Measurements from ENCODE around the gene CEP72. TPM values are rescaled to one million over a fixed set of nuclear protein-coding genes. Genes with fewer than 3 reads are reported as not detected.

The CEP72 gene
- total RNA-seq, 4 donors from 2014 or later, result 0.83 to 1.8 (median 1.5) TPM

- TF ChIP-seq CTCF (IDR thresholded peaks at IDR 0.05), result no peak
- no peak for TF ChIP-seq POLR2AphosphoS5 (IDR thresholded peaks at IDR 0.05)
- TF ChIP-seq EP300 (IDR thresholded peaks at IDR 0.05), result no peak
- TF ChIP-seq POLR2A (IDR thresholded peaks at IDR 0.05; ENCODE audit: low read depth), result no peak
- Histone ChIP-seq H3K4me3 (no peak overlapping the region), H3K27ac (replicated peaks in 1 of 4) (no peak overlapping the region), H3K4me1 (peaks cover 0 to 7% (median 2%) of the 10 kb centered on the region in 4 donors), H3K27me3 (peaks cover 0 to 71% (median 8%) of the 10 kb centered on the region in 4 donors), H3K9me3 (no peaks in the 10 kb centered on the region), H3K36me3 (no peaks in the 10 kb centered on the region)
- no peak for DNase-seq (ENCODE audit: extremely low spot score)
- intact Hi-C loops (cut with DNase I), result no loop called here
- 68% methylated on average over 27 of the region's 27 CpGs for WGBS
Measured at GRCh38 chr5:568061-568781, 43.9 kb upstream of the CEP72 start.

GRCh38 chr5:568809-569208 is 43.3 kb upstream of the CEP72 start:
- no peak for DNase-seq (ENCODE audit: extremely low spot score)
- no peaks in the 10 kb centered on the region for H3K9me3 ChIP-seq
- WGBS, result 74% methylated on average over 8 of the region's 8 CpGs

GRCh38 chr5:569358-569867 is 42.7 kb upstream of the CEP72 start:
- intact Hi-C loops (cut with DNase I), result no loop called here
- TF ChIP-seq CTCF (IDR thresholded peaks at IDR 0.05) (no peak), POLR2A (IDR thresholded peaks at IDR 0.05; ENCODE audit: low read depth) (no peak), POLR2AphosphoS5 (IDR thresholded peaks at IDR 0.05) (no peak), EP300 (IDR thresholded peaks at IDR 0.05) (no peak)
- DNase-seq (ENCODE audit: extremely low spot score), result no peak
- 85% methylated on average over 15 of the region's 23 CpGs for WGBS
- peaks cover 0 to 7% (median 2%) of the 10 kb centered on the region in 4 donors for H3K4me1 ChIP-seq
- H3K4me3 ChIP-seq, result no peak overlapping the region
- H3K27me3 ChIP-seq, result peaks cover 0 to 79% (median 8%) of the 10 kb centered on the region in 4 donors
- no peak overlapping the region for H3K27ac ChIP-seq (replicated peaks in 1 of 4)
- no peaks in the 10 kb centered on the region for H3K36me3 ChIP-seq
- H3K9me3 ChIP-seq, result no peaks in the 10 kb centered on the region

More at GRCh38 chr5:568809-569208, 43.3 kb upstream of the CEP72 start:
- Histone ChIP-seq H3K4me3 (no peak overlapping the region), H3K36me3 (no peaks in the 10 kb centered on the region), H3K27ac (replicated peaks in 1 of 4) (no peak overlapping the region), H3K27me3 (peaks cover 0 to 74% (median 8%) of the 10 kb centered on the region in 4 donors), H3K4me1 (peaks cover 0 to 7% (median 2%) of the 10 kb centered on the region in 4 donors)
- intact Hi-C loops (cut with DNase I), result no loop called here
- TF ChIP-seq POLR2AphosphoS5 (IDR thresholded peaks at IDR 0.05) (no peak), POLR2A (IDR thresholded peaks at IDR 0.05; ENCODE audit: low read depth) (no peak), EP300 (IDR thresholded peaks at IDR 0.05) (no peak), CTCF (IDR thresholded peaks at IDR 0.05) (no peak)

GRCh38 chr5:569868-570361 is 42.2 kb upstream of the CEP72 start:
- intact Hi-C loops (cut with DNase I), result no loop called here
- TF ChIP-seq EP300 (IDR thresholded peaks at IDR 0.05) (no peak), POLR2AphosphoS5 (IDR thresholded peaks at IDR 0.05) (no peak), POLR2A (IDR thresholded peaks at IDR 0.05; ENCODE audit: low read depth) (no peak), CTCF (IDR thresholded peaks at IDR 0.05) (no peak)
- Histone ChIP-seq H3K4me1 (peaks cover 0 to 7% (median 2%) of the 10 kb centered on the region in 4 donors), H3K9me3 (no peaks in the 10 kb centered on the region), H3K27ac (replicated peaks in 1 of 4) (no peak overlapping the region), H3K27me3 (peaks cover 0 to 78% (median 8%) of the 10 kb centered on the region in 4 donors), H3K36me3 (no peaks in the 10 kb centered on the region), H3K4me3 (no peak overlapping the region)
- no peak for DNase-seq (ENCODE audit: extremely low spot score)
- 82% methylated on average over 19 of the region's 21 CpGs for WGBS

Data from esophagus muscularis mucosa (tissue), 4 donors.